ENCODE results near the gene KAZN. TPM values are rescaled to one million over a fixed set of nuclear protein-coding genes. Genes with fewer than 3 reads are reported as not detected.

The KAZN gene
- total RNA-seq, 2 donors from 2014 or later = 0.22 to 0.74 TPM

GRCh38 chr1:14655385-14655784, 56.9 kb downstream of the KAZN start:
- no peak for ATAC-seq (replicated peaks)
- H3K36me3 Mint-ChIP-seq (ENCODE audit: low read depth) = no peaks in the 10 kb centered on the region

DNA sequence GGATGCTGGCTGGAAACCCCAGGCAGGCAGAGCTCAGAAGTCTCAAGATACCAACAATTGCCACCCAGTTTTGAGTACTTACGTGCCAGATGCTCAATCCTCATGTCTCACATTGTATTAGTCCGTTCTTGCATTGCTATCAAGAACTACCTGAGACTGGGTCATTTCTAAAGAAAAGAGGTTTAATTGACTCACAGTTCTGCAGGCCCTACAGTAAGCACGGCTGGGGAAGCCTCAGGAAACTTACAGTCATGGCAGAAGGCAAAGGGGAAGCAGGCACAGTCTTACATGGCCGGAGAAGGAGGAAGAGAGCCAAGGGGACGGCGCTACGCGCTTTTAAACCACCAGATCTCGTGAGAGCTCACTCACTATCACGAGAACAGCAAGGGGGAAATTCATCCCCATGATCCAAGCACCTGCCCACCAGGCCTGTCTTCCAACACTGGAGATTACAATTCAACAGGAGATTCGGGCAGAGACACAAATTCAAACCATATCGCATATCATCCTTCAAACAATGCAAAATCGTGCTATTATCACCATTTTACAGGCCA, 58.0 kb downstream of the KAZN start:
- Mint-ChIP-seq H3K27ac (no peak overlapping the region), H3K27me3 (peaks cover 12% of the 10 kb centered on the region), H3K4me1 (no peaks in the 10 kb centered on the region), H3K9me3 (no peaks in the 10 kb centered on the region), H3K36me3 (ENCODE audit: low read depth) (no peaks in the 10 kb centered on the region), H3K4me3 (no peak overlapping the region)
- ATAC-seq (replicated peaks) = no peak

More at GRCh38 chr1:14655385-14655784, 56.9 kb downstream of the KAZN start:
- Mint-ChIP-seq H3K27ac (no peak overlapping the region), H3K4me1 (no peaks in the 10 kb centered on the region), H3K4me3 (no peak overlapping the region), H3K9me3 (no peaks in the 10 kb centered on the region), H3K27me3 (peaks cover 7% of the 10 kb centered on the region)

DNA sequence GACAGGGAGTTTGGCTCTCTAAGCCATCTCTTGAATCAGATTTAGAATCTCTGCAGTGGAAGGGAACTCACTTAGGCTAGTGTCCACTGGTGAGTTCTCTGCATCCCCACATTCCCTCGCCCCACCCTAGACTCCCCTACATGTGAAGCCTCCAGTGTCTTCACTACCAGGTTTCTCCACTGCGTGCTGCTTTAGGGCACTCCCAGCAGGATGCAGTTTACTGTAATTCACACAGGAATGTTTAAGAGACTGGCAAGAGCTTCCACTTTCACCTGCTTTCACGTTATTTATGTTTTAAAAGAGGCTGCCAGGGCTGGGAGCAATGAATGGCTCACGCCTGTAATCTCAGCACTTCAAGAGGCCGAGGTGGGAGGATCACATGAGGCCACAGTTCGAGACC, 60.2 kb downstream of the KAZN start:
- Mint-ChIP-seq H3K27me3 (peaks cover 16% of the 10 kb centered on the region), H3K27ac (no peak overlapping the region), H3K9me3 (no peaks in the 10 kb centered on the region), H3K36me3 (ENCODE audit: low read depth) (no peaks in the 10 kb centered on the region), H3K4me3 (no peak overlapping the region), H3K4me1 (no peaks in the 10 kb centered on the region)
- ATAC-seq (replicated peaks) = no peak

DNA sequence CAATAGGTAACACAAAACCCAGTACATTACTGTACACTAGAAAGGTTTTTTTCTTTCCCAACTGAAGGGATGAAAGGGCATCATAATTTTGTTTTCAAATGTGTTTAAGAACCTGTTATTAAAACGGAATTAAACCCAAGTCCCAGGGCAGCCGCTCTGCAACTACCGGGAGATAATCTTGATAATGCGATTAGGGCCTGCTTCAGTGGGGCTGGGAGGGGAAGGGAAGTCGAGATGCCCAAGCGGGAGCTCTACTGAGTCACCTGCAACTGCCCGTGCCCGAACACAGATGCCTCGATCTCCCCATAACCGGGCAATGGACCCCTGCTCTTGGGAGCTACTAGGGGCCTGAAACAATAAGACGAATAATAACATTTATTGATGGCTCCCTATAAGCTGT, 61.4 kb downstream of the KAZN start:
- Mint-ChIP-seq H3K27me3 (peaks cover 16% of the 10 kb centered on the region), H3K27ac (no peak overlapping the region), H3K4me3 (no peak overlapping the region), H3K4me1 (no peaks in the 10 kb centered on the region), H3K9me3 (no peaks in the 10 kb centered on the region), H3K36me3 (ENCODE audit: low read depth) (no peaks in the 10 kb centered on the region)
- no peak for ATAC-seq (replicated peaks)

GRCh38 chr1:14660801-14661200, 62.3 kb downstream of the KAZN start:
- Mint-ChIP-seq H3K4me1 (no peaks in the 10 kb centered on the region), H3K9me3 (no peaks in the 10 kb centered on the region), H3K27ac (no peak overlapping the region), H3K27me3 (peaks cover 16% of the 10 kb centered on the region), H3K36me3 (ENCODE audit: low read depth) (no peaks in the 10 kb centered on the region), H3K4me3 (no peak overlapping the region)
- ATAC-seq (replicated peaks) = no peak

- peaks cover 16% of the 10 kb centered on the region for H3K27me3 Mint-ChIP-seq
- no peak for ATAC-seq (replicated peaks)
- H3K36me3 Mint-ChIP-seq (ENCODE audit: low read depth) = no peaks in the 10 kb centered on the region
- H3K9me3 Mint-ChIP-seq = no peaks in the 10 kb centered on the region
- no peaks in the 10 kb centered on the region for H3K4me1 Mint-ChIP-seq
- no peak overlapping the region for H3K27ac Mint-ChIP-seq
- H3K4me3 Mint-ChIP-seq = no peak overlapping the region
These were observed 62.7 kb downstream of the KAZN start for GRCh38 chr1:14661222-14661621.

DNA sequence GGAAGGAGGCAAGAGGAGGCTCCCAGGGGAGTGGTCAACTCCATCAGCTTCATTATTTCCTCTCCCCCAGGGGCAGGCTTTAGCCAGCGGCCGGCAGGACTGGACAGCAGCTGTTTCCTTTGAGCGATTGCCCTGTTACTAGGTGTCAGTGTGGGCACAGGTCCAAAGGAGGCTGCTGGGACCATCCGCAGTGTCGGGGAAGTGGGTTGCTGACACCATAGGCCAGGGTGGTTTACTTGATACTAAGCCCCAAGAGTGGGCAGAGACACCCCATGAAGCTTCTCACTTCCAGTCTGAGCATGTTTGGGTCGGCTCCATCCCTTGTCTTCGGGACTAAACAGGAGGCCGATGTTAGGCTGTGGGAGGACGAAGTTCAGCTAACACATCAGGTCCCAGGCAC, 63.6 kb downstream of the KAZN start:
- no peak overlapping the region for H3K4me3 Mint-ChIP-seq

GRCh38 chr1:14663773-14664172, 65.3 kb downstream of the KAZN start:
- H3K27me3 Mint-ChIP-seq = peaks cover 8% of the 10 kb centered on the region
- no peak overlapping the region for H3K27ac Mint-ChIP-seq
- H3K36me3 Mint-ChIP-seq (ENCODE audit: low read depth) = no peaks in the 10 kb centered on the region
- ATAC-seq (replicated peaks) = no peak
- no peaks in the 10 kb centered on the region for H3K4me1 Mint-ChIP-seq
- H3K9me3 Mint-ChIP-seq = no peaks in the 10 kb centered on the region
- no peak overlapping the region for H3K4me3 Mint-ChIP-seq

More for the DNA sequence above, 63.6 kb downstream of the KAZN start:
- H3K9me3 Mint-ChIP-seq = no peaks in the 10 kb centered on the region
- H3K27me3 Mint-ChIP-seq = peaks cover 12% of the 10 kb centered on the region
- no peak for ATAC-seq (replicated peaks)
- H3K27ac Mint-ChIP-seq = no peak overlapping the region
- no peaks in the 10 kb centered on the region for H3K36me3 Mint-ChIP-seq (ENCODE audit: low read depth)
- no peaks in the 10 kb centered on the region for H3K4me1 Mint-ChIP-seq

GRCh38 chr1:14666373-14666772, 67.9 kb downstream of the KAZN start:
- no peak overlapping the region for H3K4me3 Mint-ChIP-seq
- no peaks in the 10 kb centered on the region for H3K9me3 Mint-ChIP-seq
- no peaks in the 10 kb centered on the region for H3K36me3 Mint-ChIP-seq (ENCODE audit: low read depth)
- no peak overlapping the region for H3K27ac Mint-ChIP-seq
- H3K27me3 Mint-ChIP-seq = peaks cover 10% of the 10 kb centered on the region
- no peak for ATAC-seq (replicated peaks)
- H3K4me1 Mint-ChIP-seq = no peaks in the 10 kb centered on the region

- H3K36me3 Mint-ChIP-seq (ENCODE audit: low read depth) = no peaks in the 10 kb centered on the region
- no peak overlapping the region for H3K27ac Mint-ChIP-seq
- no peak for ATAC-seq (replicated peaks)
- H3K27me3 Mint-ChIP-seq = peaks cover 10% of the 10 kb centered on the region
- no peak overlapping the region for H3K4me3 Mint-ChIP-seq
- no peaks in the 10 kb centered on the region for H3K4me1 Mint-ChIP-seq
- H3K9me3 Mint-ChIP-seq = no peaks in the 10 kb centered on the region
These were observed 68.6 kb downstream of the KAZN start for GRCh38 chr1:14666962-14667650.

- H3K4me1 Mint-ChIP-seq = no peaks in the 10 kb centered on the region
- H3K36me3 Mint-ChIP-seq (ENCODE audit: low read depth) = no peaks in the 10 kb centered on the region
- ATAC-seq (replicated peaks) = no peak
- H3K27ac Mint-ChIP-seq = no peak overlapping the region
- H3K4me3 Mint-ChIP-seq = no peak overlapping the region
- H3K9me3 Mint-ChIP-seq = no peaks in the 10 kb centered on the region
- peaks cover 6% of the 10 kb centered on the region for H3K27me3 Mint-ChIP-seq
These were observed 69.1 kb downstream of the KAZN start for GRCh38 chr1:14667651-14667984.

- Mint-ChIP-seq H3K27ac (no peak overlapping the region), H3K4me3 (no peak overlapping the region), H3K9me3 (no peaks in the 10 kb centered on the region), H3K27me3 (peaks cover 6% of the 10 kb centered on the region), H3K4me1 (no peaks in the 10 kb centered on the region), H3K36me3 (ENCODE audit: low read depth) (no peaks in the 10 kb centered on the region)
- ATAC-seq (replicated peaks) = no peak
These were observed 70.1 kb downstream of the KAZN start for GRCh38 chr1:14668538-14668937.

DNA sequence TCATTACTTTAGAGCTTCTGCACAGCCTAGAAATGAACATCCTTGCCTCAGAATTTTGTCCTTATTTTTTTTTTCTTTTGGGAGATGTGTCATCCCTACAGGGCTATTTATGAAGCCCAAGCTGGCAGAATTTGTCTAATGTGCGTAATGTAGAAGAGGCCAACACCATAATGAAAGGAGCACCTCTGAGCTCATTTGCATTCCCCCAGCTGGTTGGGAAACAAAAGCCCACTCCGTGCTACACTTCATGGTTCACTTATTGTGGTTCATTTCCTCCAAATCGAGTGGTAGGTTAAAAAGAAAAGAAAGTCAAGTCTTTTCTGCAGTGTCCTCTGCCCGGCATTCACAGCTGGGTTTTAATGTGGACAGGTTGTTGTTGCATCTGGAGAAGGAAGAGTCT, 73.5 kb downstream of the KAZN start:
- H3K4me3 Mint-ChIP-seq = no peak overlapping the region
- H3K36me3 Mint-ChIP-seq (ENCODE audit: low read depth) = no peaks in the 10 kb centered on the region
- peaks cover 9% of the 10 kb centered on the region for H3K27me3 Mint-ChIP-seq
- no peaks in the 10 kb centered on the region for H3K4me1 Mint-ChIP-seq
- no peaks in the 10 kb centered on the region for H3K9me3 Mint-ChIP-seq
- no peak overlapping the region for H3K27ac Mint-ChIP-seq
- ATAC-seq (replicated peaks) = no peak

DNA sequence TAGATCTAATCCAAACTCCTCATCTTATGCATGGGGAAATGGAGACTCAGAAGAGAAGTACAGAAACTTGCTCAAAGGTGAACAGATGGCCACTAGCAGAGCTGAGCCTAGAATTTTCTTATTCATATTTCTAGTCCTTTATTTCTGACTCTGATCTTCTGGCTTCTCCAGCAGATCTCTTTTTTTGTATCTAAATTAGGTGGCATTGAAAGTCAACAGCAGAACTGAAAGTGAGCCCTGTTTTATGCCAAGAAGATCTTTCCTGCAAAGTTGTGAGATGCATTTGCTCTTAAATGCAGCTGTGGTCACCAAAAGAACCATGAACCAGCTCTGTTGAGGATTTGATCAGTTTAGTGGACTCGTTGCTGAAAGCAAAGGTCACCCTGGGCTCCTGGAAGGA, 75.5 kb downstream of the KAZN start:
- Mint-ChIP-seq H3K27me3 (peaks cover 9% of the 10 kb centered on the region), H3K4me1 (no peaks in the 10 kb centered on the region), H3K36me3 (ENCODE audit: low read depth) (no peaks in the 10 kb centered on the region), H3K4me3 (no peak overlapping the region), H3K27ac (no peak overlapping the region), H3K9me3 (no peaks in the 10 kb centered on the region)
- no peak for ATAC-seq (replicated peaks)

DNA sequence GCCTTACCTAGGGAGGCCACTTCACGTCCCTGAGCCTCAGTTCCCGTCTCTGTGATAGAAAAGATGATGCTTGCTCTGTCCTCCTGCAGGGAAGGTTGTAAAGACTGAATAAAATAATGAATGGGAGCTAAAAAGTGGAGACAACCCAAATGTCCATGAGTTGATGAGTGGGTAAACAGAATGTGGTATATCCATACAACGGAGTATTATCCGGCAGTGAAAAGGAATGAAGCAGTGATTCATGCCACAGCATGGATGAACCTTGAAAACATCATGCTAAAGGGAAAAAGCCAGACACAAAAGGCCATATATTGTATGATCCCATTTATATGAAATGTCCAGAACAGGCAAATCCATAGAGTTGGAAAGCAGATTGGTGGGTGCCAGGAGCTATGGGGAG, 77.9 kb downstream of the KAZN start:
- Mint-ChIP-seq H3K27ac (no peak overlapping the region), H3K4me3 (no peak overlapping the region), H3K4me1 (no peaks in the 10 kb centered on the region), H3K27me3 (peaks cover 3% of the 10 kb centered on the region), H3K9me3 (no peaks in the 10 kb centered on the region), H3K36me3 (ENCODE audit: low read depth) (no peaks in the 10 kb centered on the region)
- no peak for ATAC-seq (replicated peaks)
